ENCODE results near the gene NCK2. TPM values are rescaled to one million over a fixed set of nuclear protein-coding genes. Genes with fewer than 3 reads are reported as not detected.

NCK2 gene
- total RNA-seq, 1 donor from 2014 or later: 92.5 TPM

GRCh38 chr2:105848367-105848766 lies 103.7 kb downstream of the NCK2 start:
- Mint-ChIP-seq H3K4me1 (ENCODE audit: low read depth) (peaks cover 15% of the 10 kb centered on the region), H3K9me3 (ENCODE audit: low read depth) (peaks cover 3% of the 10 kb centered on the region), H3K27me3 (no peaks in the 10 kb centered on the region), H3K36me3 (ENCODE audit: insufficient read depth) (peaks cover 13% of the 10 kb centered on the region), H3K27ac (peak overlapping the region; percentile 7), H3K4me3 (ENCODE audit: low read depth) (no peak overlapping the region)
- DNase-seq (ENCODE audit: low spot score, unreplicated experiment): no peak
- TF ChIP-seq, protein P1, sequence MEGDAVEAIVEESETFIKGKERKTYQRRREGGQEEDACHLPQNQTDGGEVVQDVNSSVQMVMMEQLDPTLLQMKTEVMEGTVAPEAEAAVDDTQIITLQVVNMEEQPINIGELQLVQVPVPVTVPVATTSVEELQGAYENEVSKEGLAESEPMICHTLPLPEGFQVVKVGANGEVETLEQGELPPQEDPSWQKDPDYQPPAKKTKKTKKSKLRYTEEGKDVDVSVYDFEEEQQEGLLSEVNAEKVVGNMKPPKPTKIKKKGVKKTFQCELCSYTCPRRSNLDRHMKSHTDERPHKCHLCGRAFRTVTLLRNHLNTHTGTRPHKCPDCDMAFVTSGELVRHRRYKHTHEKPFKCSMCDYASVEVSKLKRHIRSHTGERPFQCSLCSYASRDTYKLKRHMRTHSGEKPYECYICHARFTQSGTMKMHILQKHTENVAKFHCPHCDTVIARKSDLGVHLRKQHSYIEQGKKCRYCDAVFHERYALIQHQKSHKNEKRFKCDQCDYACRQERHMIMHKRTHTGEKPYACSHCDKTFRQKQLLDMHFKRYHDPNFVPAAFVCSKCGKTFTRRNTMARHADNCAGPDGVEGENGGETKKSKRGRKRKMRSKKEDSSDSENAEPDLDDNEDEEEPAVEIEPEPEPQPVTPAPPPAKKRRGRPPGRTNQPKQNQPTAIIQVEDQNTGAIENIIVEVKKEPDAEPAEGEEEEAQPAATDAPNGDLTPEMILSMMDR (IDR thresholded peaks at IDR 0.05; ENCODE audit: unreplicated experiment): no peak

DNA sequence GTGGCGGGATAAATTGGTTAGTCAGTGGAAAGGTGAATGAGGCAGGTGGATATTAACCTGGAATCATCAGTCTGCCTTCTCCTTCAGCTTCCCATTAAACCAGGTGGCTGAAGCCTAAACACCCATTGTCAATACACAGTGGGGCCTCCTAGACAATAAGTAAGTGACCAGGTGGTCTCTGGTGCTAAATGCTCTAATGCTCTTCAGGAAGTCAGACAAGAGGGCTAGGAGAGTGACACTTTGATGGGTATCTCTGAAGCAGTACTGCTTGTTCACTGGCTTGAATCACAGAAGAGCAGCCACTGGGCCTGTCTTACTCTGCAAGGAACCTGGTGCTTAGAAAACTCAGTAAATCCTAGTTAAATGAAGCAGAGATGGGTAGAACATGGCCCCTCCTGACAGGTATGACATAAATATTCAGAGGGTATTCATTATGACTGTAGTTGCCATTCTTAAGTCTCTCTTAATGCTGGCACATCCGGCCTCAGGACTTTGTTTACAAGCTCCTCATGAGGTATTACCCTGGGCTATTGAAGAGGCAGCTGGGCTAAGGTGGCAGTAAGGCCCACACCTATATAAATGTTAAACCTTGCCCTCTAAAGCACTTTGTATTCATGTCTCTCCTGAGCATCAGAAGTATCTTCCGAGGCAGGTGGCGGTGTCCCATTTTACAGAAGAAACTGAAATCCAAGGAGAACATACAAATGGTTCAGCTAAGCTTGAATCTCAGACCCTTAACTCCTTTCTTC lies 104.9 kb downstream of the NCK2 start:
- Mint-ChIP-seq H3K9me3 (ENCODE audit: low read depth) (peaks cover 3% of the 10 kb centered on the region), H3K27ac (no peak overlapping the region), H3K36me3 (ENCODE audit: insufficient read depth) (peaks cover 13% of the 10 kb centered on the region), H3K4me1 (ENCODE audit: low read depth) (peaks cover 12% of the 10 kb centered on the region), H3K4me3 (ENCODE audit: low read depth) (no peak overlapping the region), H3K27me3 (no peaks in the 10 kb centered on the region)
- DNase-seq (ENCODE audit: low spot score, unreplicated experiment): no peak
- TF ChIP-seq, protein P1 (IDR thresholded peaks at IDR 0.05; ENCODE audit: unreplicated experiment): no peak

DNA sequence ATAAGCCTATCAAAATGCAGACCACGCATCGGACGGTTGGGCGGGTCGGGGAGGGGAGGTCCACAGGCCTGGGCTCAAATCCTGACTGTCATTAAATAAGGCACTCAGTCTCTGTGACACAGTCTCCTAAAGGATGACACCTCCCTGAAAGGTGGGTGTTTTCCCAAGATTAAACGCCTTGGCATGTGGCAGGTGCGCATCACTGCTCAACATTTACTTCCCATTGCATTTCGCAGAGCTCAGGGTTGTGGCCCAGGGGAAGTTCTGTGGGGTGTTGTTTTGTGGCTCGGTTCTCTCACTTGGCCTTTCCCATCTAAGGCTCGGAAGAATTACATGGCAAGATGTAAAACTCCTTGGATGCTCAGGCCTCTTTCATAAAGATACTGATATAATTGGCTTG lies 107.4 kb downstream of the NCK2 start:
- H3K9me3 Mint-ChIP-seq (ENCODE audit: low read depth): peaks cover 3% of the 10 kb centered on the region
- H3K4me1 Mint-ChIP-seq (ENCODE audit: low read depth): peaks cover 7% of the 10 kb centered on the region
- H3K27me3 Mint-ChIP-seq: no peaks in the 10 kb centered on the region
- H3K36me3 Mint-ChIP-seq (ENCODE audit: insufficient read depth): peaks cover 22% of the 10 kb centered on the region
- H3K4me3 Mint-ChIP-seq (ENCODE audit: low read depth): no peak overlapping the region
- H3K27ac Mint-ChIP-seq: no peak overlapping the region
- no peak for DNase-seq (ENCODE audit: low spot score, unreplicated experiment)
- TF ChIP-seq, protein P1 (IDR thresholded peaks at IDR 0.05; ENCODE audit: unreplicated experiment): no peak

GRCh38 chr2:105853354-105854088 lies 108.8 kb downstream of the NCK2 start:
- no peak for DNase-seq (ENCODE audit: low spot score, unreplicated experiment)
- H3K9me3 Mint-ChIP-seq (ENCODE audit: low read depth): peaks cover 3% of the 10 kb centered on the region
- H3K4me3 Mint-ChIP-seq (ENCODE audit: low read depth): no peak overlapping the region
- H3K36me3 Mint-ChIP-seq (ENCODE audit: insufficient read depth): peaks cover 19% of the 10 kb centered on the region
- H3K27me3 Mint-ChIP-seq: no peaks in the 10 kb centered on the region
- H3K4me1 Mint-ChIP-seq (ENCODE audit: low read depth): peaks cover 7% of the 10 kb centered on the region
- TF ChIP-seq, protein P1 (IDR thresholded peaks at IDR 0.05; ENCODE audit: unreplicated experiment): no peak
- peak overlapping the region; percentile 53 for H3K27ac Mint-ChIP-seq

DNA sequence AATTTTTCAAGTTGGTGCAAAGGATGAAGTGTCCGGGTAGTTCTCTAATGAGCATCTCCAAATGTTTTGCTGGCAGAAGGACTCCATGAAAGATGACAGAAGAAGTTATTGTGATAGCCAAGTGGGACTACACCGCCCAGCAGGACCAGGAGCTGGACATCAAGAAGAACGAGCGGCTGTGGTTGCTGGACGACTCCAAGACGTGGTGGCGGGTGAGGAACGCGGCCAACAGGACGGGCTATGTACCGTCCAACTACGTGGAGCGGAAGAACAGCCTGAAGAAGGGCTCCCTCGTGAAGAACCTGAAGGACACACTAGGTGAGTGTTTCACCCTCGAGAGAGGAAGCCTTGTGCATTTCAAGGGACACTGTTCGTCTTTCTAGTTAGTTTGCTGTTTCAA lies 110.3 kb downstream of the NCK2 start:
- DNase-seq (ENCODE audit: low spot score, unreplicated experiment): no peak
- TF ChIP-seq, protein P1 (IDR thresholded peaks at IDR 0.05; ENCODE audit: unreplicated experiment): no peak
- no peaks in the 10 kb centered on the region for H3K27me3 Mint-ChIP-seq
- peaks cover 3% of the 10 kb centered on the region for H3K9me3 Mint-ChIP-seq (ENCODE audit: low read depth)
- H3K4me1 Mint-ChIP-seq (ENCODE audit: low read depth): peaks cover 7% of the 10 kb centered on the region
- H3K4me3 Mint-ChIP-seq (ENCODE audit: low read depth): no peak overlapping the region
- peaks cover 18% of the 10 kb centered on the region for H3K36me3 Mint-ChIP-seq (ENCODE audit: insufficient read depth)
- H3K27ac Mint-ChIP-seq: peak overlapping the region; percentile 62
